ENCODE results near the gene C4BPA. TPM values are rescaled to one million over a fixed set of nuclear protein-coding genes. Genes with fewer than 3 reads are reported as not detected.

Gene C4BPA
- not detected for polyA plus RNA-seq (2013, experiment 1 of 2)
- not detected for polyA plus RNA-seq (2013, experiment 2 of 2)

- no peak within 1 kb of the TSS for H3K4me3 ChIP-seq (ENCODE audit: low read length)
- H3K27ac ChIP-seq (ENCODE audit: low read depth, low read length) = no peak within 1 kb of the TSS
- no peaks in the 10 kb centered on the region for H3K36me3 ChIP-seq (ENCODE audit: insufficient read depth, low read length)
- no peaks in the 10 kb centered on the region for H3K4me1 ChIP-seq (ENCODE audit: insufficient read depth, low read length)
- no peak within 1 kb of the TSS for H3K9ac ChIP-seq (ENCODE audit: low read depth, low read length)
- 95% methylated on average over 7 of the region's 7 CpGs for WGBS
- peaks cover 3% of the 10 kb centered on the region; the same call in 1 of the 2 replicates for H3K9me3 ChIP-seq (ENCODE audit: insufficient read depth, low read depth, low read length)
- H3K27me3 ChIP-seq (ENCODE audit: insufficient read depth, low read length) = no peaks in the 10 kb centered on the region
Observed at GRCh38 chr1:207103892-207104373, at the start of gene C4BPA. C4BPA (plus strand) TSS chr1:207104233; CDS start chr1:207113026, 8,793 bp downstream.

- H3K4me3 ChIP-seq (ENCODE audit: low read length) = no peak overlapping the region
- H3K4me1 ChIP-seq (ENCODE audit: insufficient read depth, low read length) = peaks cover 10% of the 10 kb centered on the region; the same call in 1 of the 2 replicates
- H3K27ac ChIP-seq (ENCODE audit: low read depth, low read length) = no peak overlapping the region
- no peak overlapping the region for H3K9ac ChIP-seq (ENCODE audit: low read depth, low read length)
- peaks cover 2% of the 10 kb centered on the region for H3K36me3 ChIP-seq (ENCODE audit: insufficient read depth, low read length)
- WGBS = 91% methylated on average over 2 of the region's 2 CpGs
- H3K9me3 ChIP-seq (ENCODE audit: insufficient read depth, low read depth, low read length) = no peaks in the 10 kb centered on the region
- no peaks in the 10 kb centered on the region for H3K27me3 ChIP-seq (ENCODE audit: insufficient read depth, low read length)
Observed at GRCh38 chr1:207054491-207054890, 49.5 kb upstream of the C4BPA start.

- Histone ChIP-seq H3K36me3 (ENCODE audit: insufficient read depth, low read length) (no peaks in the 10 kb centered on the region; the same call in 1 of the 2 replicates), H3K9ac (ENCODE audit: low read depth, low read length) (no peak overlapping the region), H3K4me1 (ENCODE audit: insufficient read depth, low read length) (peaks cover 7% of the 10 kb centered on the region; the same call in 1 of the 2 replicates), H3K27me3 (ENCODE audit: insufficient read depth, low read length) (no peaks in the 10 kb centered on the region), H3K4me3 (ENCODE audit: low read length) (no peak overlapping the region), H3K9me3 (ENCODE audit: insufficient read depth, low read depth, low read length) (no peaks in the 10 kb centered on the region), H3K27ac (ENCODE audit: low read depth, low read length) (no peak overlapping the region)
- 80% methylated on average over 3 of the region's 3 CpGs for WGBS
Observed at GRCh38 chr1:207055386-207056001, 48.5 kb upstream of the C4BPA start.

GRCh38 chr1:207056673-207057072 lies 47.4 kb upstream of the C4BPA start:
- no peaks in the 10 kb centered on the region for H3K27me3 ChIP-seq (ENCODE audit: insufficient read depth, low read length)
- H3K4me1 ChIP-seq (ENCODE audit: insufficient read depth, low read length) = peaks cover 4% of the 10 kb centered on the region; the same call in 1 of the 2 replicates
- no peaks in the 10 kb centered on the region; the same call in 1 of the 2 replicates for H3K36me3 ChIP-seq (ENCODE audit: insufficient read depth, low read length)
- H3K9ac ChIP-seq (ENCODE audit: low read depth, low read length) = no peak overlapping the region
- 89% methylated on average over 6 of the region's 6 CpGs for WGBS
- H3K9me3 ChIP-seq (ENCODE audit: insufficient read depth, low read depth, low read length) = no peaks in the 10 kb centered on the region
- no peak overlapping the region for H3K4me3 ChIP-seq (ENCODE audit: low read length)
- H3K27ac ChIP-seq (ENCODE audit: low read depth, low read length) = no peak overlapping the region

- H3K9me3 ChIP-seq (ENCODE audit: insufficient read depth, low read depth, low read length) = no peaks in the 10 kb centered on the region
- no peak overlapping the region for H3K9ac ChIP-seq (ENCODE audit: low read depth, low read length)
- 87% methylated on average over 4 of the region's 4 CpGs for WGBS
- H3K27ac ChIP-seq (ENCODE audit: low read depth, low read length) = no peak overlapping the region
- H3K4me3 ChIP-seq (ENCODE audit: low read length) = no peak overlapping the region
- H3K27me3 ChIP-seq (ENCODE audit: insufficient read depth, low read length) = no peaks in the 10 kb centered on the region
- H3K4me1 ChIP-seq (ENCODE audit: insufficient read depth, low read length) = peaks cover 4% of the 10 kb centered on the region; the same call in 1 of the 2 replicates
- peaks cover 10% of the 10 kb centered on the region for H3K36me3 ChIP-seq (ENCODE audit: insufficient read depth, low read length)
Observed at GRCh38 chr1:207058252-207058651, 45.8 kb upstream of the C4BPA start.

GRCh38 chr1:207058878-207059867 lies 44.9 kb upstream of the C4BPA start:
- H3K9me3 ChIP-seq (ENCODE audit: insufficient read depth, low read depth, low read length) = no peaks in the 10 kb centered on the region
- H3K9ac ChIP-seq (ENCODE audit: low read depth, low read length) = peak overlapping the region; percentile 39; the same call in 1 of the 2 replicates
- H3K4me1 ChIP-seq (ENCODE audit: insufficient read depth, low read length) = peaks cover 4% of the 10 kb centered on the region; the same call in 1 of the 2 replicates
- no peaks in the 10 kb centered on the region for H3K27me3 ChIP-seq (ENCODE audit: insufficient read depth, low read length)
- whole genome bisulfite sequencing = 85% methylated on average over 6 of the region's 6 CpGs
- H3K4me3 ChIP-seq (ENCODE audit: low read length) = no peak overlapping the region
- peaks cover 19% of the 10 kb centered on the region for H3K36me3 ChIP-seq (ENCODE audit: insufficient read depth, low read length)
- no peak overlapping the region for H3K27ac ChIP-seq (ENCODE audit: low read depth, low read length)

- Histone ChIP-seq H3K9me3 (ENCODE audit: insufficient read depth, low read depth, low read length) (no peaks in the 10 kb centered on the region), H3K4me1 (ENCODE audit: insufficient read depth, low read length) (peaks cover 4% of the 10 kb centered on the region; the same call in 1 of the 2 replicates)
Observed at GRCh38 chr1:207059881-207060280, 44.2 kb upstream of the C4BPA start.

GRCh38 chr1:207060596-207060995 lies 43.4 kb upstream of the C4BPA start:
- Histone ChIP-seq H3K36me3 (ENCODE audit: insufficient read depth, low read length) (peaks cover 28% of the 10 kb centered on the region), H3K9ac (ENCODE audit: low read depth, low read length) (no peak overlapping the region), H3K4me3 (ENCODE audit: low read length) (no peak overlapping the region), H3K4me1 (ENCODE audit: insufficient read depth, low read length) (peaks cover 4% of the 10 kb centered on the region; the same call in 1 of the 2 replicates), H3K9me3 (ENCODE audit: insufficient read depth, low read depth, low read length) (no peaks in the 10 kb centered on the region), H3K27ac (ENCODE audit: low read depth, low read length) (no peak overlapping the region), H3K27me3 (ENCODE audit: insufficient read depth, low read length) (no peaks in the 10 kb centered on the region)
- WGBS = 89% methylated on average over 3 of the region's 3 CpGs

More at GRCh38 chr1:207059881-207060280, 44.2 kb upstream of the C4BPA start:
- 92% methylated on average over 3 of the region's 4 CpGs for WGBS
- Histone ChIP-seq H3K4me3 (ENCODE audit: low read length) (no peak overlapping the region), H3K9ac (ENCODE audit: low read depth, low read length) (no peak overlapping the region), H3K27me3 (ENCODE audit: insufficient read depth, low read length) (no peaks in the 10 kb centered on the region), H3K36me3 (ENCODE audit: insufficient read depth, low read length) (peaks cover 22% of the 10 kb centered on the region), H3K27ac (ENCODE audit: low read depth, low read length) (no peak overlapping the region)

- Histone ChIP-seq H3K9me3 (ENCODE audit: insufficient read depth, low read depth, low read length) (no peaks in the 10 kb centered on the region), H3K9ac (ENCODE audit: low read depth, low read length) (no peak overlapping the region), H3K36me3 (ENCODE audit: insufficient read depth, low read length) (peaks cover 35% of the 10 kb centered on the region), H3K4me3 (ENCODE audit: low read length) (no peak overlapping the region), H3K27ac (ENCODE audit: low read depth, low read length) (no peak overlapping the region), H3K27me3 (ENCODE audit: insufficient read depth, low read length) (no peaks in the 10 kb centered on the region), H3K4me1 (ENCODE audit: insufficient read depth, low read length) (peaks cover 4% of the 10 kb centered on the region; the same call in 1 of the 2 replicates)
- WGBS = 88% methylated on average over 1 of the region's 1 CpG
Observed at GRCh38 chr1:207062058-207062457, 42.0 kb upstream of the C4BPA start.

GRCh38 chr1:207063014-207063413 lies 41.0 kb upstream of the C4BPA start:
- Histone ChIP-seq H3K4me1 (ENCODE audit: insufficient read depth, low read length) (peaks cover 4% of the 10 kb centered on the region; the same call in 1 of the 2 replicates), H3K36me3 (ENCODE audit: insufficient read depth, low read length) (peaks cover 45% of the 10 kb centered on the region), H3K4me3 (ENCODE audit: low read length) (no peak overlapping the region), H3K27me3 (ENCODE audit: insufficient read depth, low read length) (no peaks in the 10 kb centered on the region), H3K9me3 (ENCODE audit: insufficient read depth, low read depth, low read length) (no peaks in the 10 kb centered on the region), H3K27ac (ENCODE audit: low read depth, low read length) (no peak overlapping the region), H3K9ac (ENCODE audit: low read depth, low read length) (no peak overlapping the region)
- 98% methylated on average over 5 of the region's 5 CpGs for WGBS

- H3K4me1 ChIP-seq (ENCODE audit: insufficient read depth, low read length) = no peaks in the 10 kb centered on the region
- peaks cover 57% of the 10 kb centered on the region for H3K36me3 ChIP-seq (ENCODE audit: insufficient read depth, low read length)
- WGBS = 96% methylated on average over 8 of the region's 8 CpGs
Observed at GRCh38 chr1:207064561-207064960, 39.5 kb upstream of the C4BPA start.

More at GRCh38 chr1:207064561-207064960, 39.5 kb upstream of the C4BPA start:
- H3K27me3 ChIP-seq (ENCODE audit: insufficient read depth, low read length) = no peaks in the 10 kb centered on the region
- no peak overlapping the region for H3K4me3 ChIP-seq (ENCODE audit: low read length)
- no peak overlapping the region for H3K27ac ChIP-seq (ENCODE audit: low read depth, low read length)
- no peaks in the 10 kb centered on the region for H3K9me3 ChIP-seq (ENCODE audit: insufficient read depth, low read depth, low read length)
- H3K9ac ChIP-seq (ENCODE audit: low read depth, low read length) = no peak overlapping the region

All from HUES64 (cell line).